ENCODE measurements around the gene ENPP6. TPM values are rescaled to one million over a fixed set of nuclear protein-coding genes. Genes with fewer than 3 reads are reported as not detected.
A peak's percentile ranks its signal among the peaks of the same experiment; 100 is the strongest.

ENPP6 gene
- total and polyA plus RNA-seq, 2 of the 13 experiments (the other 11 are each of a cell fraction or from before 2014, with no cell fraction given): not detected

DNA sequence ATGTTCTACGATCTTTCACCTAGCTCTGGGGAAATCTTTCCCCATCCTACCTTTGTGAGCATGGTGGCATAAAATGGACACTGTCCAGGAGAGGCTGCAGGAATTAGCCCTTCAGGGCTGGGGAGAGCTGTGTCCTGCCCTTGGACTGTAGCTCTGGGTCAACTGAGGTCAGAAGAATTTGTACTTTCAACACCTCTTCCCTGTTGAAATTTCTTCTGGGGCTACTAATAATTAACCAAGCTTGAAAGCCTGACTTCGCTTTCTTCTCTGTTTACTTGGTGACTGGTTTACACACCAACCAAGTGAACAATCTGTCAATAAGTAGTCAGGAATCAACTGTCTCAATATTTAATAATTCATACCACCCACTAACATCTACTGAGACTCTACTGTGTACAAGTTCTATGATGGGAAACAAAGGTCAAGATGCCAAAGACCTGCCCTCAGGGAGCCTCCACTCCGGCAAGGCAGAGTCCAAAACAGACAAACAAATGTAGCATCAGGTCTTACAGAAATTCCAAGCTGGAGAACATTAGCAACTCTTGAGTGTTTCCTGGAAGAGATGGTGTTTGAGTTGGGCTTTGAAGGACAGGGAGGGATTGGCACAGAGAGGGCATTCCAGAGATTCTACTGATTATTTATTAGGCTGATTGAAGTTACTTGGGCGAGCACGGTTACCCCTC is 113.1 kb downstream of the ENPP6 start (continued):
- TF ChIP-seq, protein P1, sequence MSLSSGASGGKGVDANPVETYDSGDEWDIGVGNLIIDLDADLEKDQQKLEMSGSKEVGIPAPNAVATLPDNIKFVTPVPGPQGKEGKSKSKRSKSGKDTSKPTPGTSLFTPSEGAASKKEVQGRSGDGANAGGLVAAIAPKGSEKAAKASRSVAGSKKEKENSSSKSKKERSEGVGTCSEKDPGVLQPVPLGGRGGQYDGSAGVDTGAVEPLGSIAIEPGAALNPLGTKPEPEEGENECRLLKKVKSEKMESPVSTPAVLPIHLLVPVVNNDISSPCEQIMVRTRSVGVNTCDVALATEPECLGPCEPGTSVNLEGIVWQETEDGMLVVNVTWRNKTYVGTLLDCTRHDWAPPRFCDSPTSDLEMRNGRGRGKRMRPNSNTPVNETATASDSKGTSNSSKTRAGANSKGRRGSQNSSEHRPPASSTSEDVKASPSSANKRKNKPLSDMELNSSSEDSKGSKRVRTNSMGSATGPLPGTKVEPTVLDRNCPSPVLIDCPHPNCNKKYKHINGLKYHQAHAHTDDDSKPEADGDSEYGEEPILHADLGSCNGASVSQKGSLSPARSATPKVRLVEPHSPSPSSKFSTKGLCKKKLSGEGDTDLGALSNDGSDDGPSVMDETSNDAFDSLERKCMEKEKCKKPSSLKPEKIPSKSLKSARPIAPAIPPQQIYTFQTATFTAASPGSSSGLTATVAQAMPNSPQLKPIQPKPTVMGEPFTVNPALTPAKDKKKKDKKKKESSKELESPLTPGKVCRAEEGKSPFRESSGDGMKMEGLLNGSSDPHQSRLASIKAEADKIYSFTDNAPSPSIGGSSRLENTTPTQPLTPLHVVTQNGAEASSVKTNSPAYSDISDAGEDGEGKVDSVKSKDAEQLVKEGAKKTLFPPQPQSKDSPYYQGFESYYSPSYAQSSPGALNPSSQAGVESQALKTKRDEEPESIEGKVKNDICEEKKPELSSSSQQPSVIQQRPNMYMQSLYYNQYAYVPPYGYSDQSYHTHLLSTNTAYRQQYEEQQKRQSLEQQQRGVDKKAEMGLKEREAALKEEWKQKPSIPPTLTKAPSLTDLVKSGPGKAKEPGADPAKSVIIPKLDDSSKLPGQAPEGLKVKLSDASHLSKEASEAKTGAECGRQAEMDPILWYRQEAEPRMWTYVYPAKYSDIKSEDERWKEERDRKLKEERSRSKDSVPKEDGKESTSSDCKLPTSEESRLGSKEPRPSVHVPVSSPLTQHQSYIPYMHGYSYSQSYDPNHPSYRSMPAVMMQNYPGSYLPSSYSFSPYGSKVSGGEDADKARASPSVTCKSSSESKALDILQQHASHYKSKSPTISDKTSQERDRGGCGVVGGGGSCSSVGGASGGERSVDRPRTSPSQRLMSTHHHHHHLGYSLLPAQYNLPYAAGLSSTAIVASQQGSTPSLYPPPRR (CRISPR knock-in tag; IDR thresholded peaks at IDR 0.05; ENCODE audit: borderline replicate concordance): peak; percentile 92
- TF ChIP-seq, protein P2, sequence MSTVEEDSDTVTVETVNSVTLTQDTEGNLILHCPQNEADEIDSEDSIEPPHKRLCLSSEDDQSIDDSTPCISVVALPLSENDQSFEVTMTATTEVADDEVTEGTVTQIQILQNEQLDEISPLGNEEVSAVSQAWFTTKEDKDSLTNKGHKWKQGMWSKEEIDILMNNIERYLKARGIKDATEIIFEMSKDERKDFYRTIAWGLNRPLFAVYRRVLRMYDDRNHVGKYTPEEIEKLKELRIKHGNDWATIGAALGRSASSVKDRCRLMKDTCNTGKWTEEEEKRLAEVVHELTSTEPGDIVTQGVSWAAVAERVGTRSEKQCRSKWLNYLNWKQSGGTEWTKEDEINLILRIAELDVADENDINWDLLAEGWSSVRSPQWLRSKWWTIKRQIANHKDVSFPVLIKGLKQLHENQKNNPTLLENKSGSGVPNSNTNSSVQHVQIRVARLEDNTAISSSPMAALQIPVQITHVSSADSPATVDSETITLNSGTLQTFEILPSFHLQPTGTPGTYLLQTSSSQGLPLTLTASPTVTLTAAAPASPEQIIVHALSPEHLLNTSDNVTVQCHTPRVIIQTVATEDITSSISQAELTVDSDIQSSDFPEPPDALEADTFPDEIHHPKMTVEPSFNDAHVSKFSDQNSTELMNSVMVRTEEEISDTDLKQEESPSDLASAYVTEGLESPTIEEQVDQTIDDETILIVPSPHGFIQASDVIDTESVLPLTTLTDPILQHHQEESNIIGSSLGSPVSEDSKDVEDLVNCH (CRISPR knock-in tag; IDR thresholded peaks at IDR 0.05): no peak
- no peak for TF ChIP-seq ZNF17 (CRISPR knock-in tag; IDR thresholded peaks at IDR 0.05)
- TF ChIP-seq, protein P3, sequence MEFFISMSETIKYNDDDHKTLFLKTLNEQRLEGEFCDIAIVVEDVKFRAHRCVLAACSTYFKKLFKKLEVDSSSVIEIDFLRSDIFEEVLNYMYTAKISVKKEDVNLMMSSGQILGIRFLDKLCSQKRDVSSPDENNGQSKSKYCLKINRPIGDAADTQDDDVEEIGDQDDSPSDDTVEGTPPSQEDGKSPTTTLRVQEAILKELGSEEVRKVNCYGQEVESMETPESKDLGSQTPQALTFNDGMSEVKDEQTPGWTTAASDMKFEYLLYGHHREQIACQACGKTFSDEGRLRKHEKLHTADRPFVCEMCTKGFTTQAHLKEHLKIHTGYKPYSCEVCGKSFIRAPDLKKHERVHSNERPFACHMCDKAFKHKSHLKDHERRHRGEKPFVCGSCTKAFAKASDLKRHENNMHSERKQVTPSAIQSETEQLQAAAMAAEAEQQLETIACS (CRISPR knock-in tag; IDR thresholded peaks at IDR 0.05): no peak
- TF ChIP-seq RFXANK (CRISPR knock-in tag; IDR thresholded peaks at IDR 0.05): no peak
- TF ChIP-seq ZNF235 (CRISPR knock-in tag; IDR thresholded peaks at IDR 0.05; ENCODE audit: borderline replicate concordance): no peak
- peak; percentile 81; the same call in 1 of the 2 replicates for TF ChIP-seq FOXK1 (CRISPR knock-in tag; IDR thresholded peaks at IDR 0.05; ENCODE audit: borderline replicate concordance, low read depth)
- peak; percentile 53 for TF ChIP-seq FOSL2 (CRISPR knock-in tag; IDR thresholded peaks at IDR 0.05)
- TF ChIP-seq AGO1 (IDR thresholded peaks at IDR 0.05; ENCODE audit: low read depth, low read length, poor library complexity, severe bottlenecking): no peak
- TF ChIP-seq GATAD1 (CRISPR knock-in tag; IDR thresholded peaks at IDR 0.05): peak; percentile 43; the same call in 1 of the 2 replicates
- peak; percentile 47; the same call in 1 of the 2 replicates for TF ChIP-seq FOSL1 (CRISPR knock-in tag; IDR thresholded peaks at IDR 0.05; ENCODE audit: borderline replicate concordance)
- TF ChIP-seq, protein P4, sequence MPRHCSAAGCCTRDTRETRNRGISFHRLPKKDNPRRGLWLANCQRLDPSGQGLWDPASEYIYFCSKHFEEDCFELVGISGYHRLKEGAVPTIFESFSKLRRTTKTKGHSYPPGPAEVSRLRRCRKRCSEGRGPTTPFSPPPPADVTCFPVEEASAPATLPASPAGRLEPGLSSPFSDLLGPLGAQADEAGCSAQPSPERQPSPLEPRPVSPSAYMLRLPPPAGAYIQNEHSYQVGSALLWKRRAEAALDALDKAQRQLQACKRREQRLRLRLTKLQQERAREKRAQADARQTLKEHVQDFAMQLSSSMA (CRISPR knock-in tag; IDR thresholded peaks at IDR 0.05): no peak
- peak; percentile 58 for TF ChIP-seq CEBPG (CRISPR knock-in tag; IDR thresholded peaks at IDR 0.05)
- TF ChIP-seq SUZ12 (IDR thresholded peaks at IDR 0.05; ENCODE audit: low read depth, low read length): no peak
- no peak for TF ChIP-seq SYNCRIP (IDR thresholded peaks at IDR 0.05; ENCODE audit: insufficient read depth, low read depth, low read length)
- TF ChIP-seq ZFX (CRISPR knock-in tag; IDR thresholded peaks at IDR 0.05; ENCODE audit: low read depth): no peak
- TF ChIP-seq, protein P5, sequence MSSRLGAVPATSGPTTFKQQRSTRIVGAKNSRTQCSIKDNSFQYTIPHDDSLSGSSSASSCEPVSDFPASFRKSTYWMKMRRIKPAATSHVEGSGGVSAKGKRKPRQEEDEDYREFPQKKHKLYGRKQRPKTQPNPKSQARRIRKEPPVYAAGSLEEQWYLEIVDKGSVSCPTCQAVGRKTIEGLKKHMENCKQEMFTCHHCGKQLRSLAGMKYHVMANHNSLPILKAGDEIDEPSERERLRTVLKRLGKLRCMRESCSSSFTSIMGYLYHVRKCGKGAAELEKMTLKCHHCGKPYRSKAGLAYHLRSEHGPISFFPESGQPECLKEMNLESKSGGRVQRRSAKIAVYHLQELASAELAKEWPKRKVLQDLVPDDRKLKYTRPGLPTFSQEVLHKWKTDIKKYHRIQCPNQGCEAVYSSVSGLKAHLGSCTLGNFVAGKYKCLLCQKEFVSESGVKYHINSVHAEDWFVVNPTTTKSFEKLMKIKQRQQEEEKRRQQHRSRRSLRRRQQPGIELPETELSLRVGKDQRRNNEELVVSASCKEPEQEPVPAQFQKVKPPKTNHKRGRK (CRISPR knock-in tag; IDR thresholded peaks at IDR 0.05): no peak
- TF ChIP-seq DMAP1 (CRISPR knock-in tag; IDR thresholded peaks at IDR 0.05): 0 out of 2 replicates have a peak, but pooled peaks have one; percentile 15
- peak; percentile 36; the same call in 1 of the 2 replicates for TF ChIP-seq ZNF12 (CRISPR knock-in tag; IDR thresholded peaks at IDR 0.05)

Data from HepG2 (cell line).